A673 (cell line): ENCODE measurements around the gene IGF1R. TPM values are rescaled to one million over a fixed set of nuclear protein-coding genes. Genes with fewer than 3 reads are reported as not detected.

Experiments
- BruUV-seq: library from RNA; stranded (reverse); fragments of 400-500 nt; replicated peaks from 2 replicates; lab custom pipeline; 2021; lab: Mats Ljungman, UMichigan
- CTCF ChIA-PET: fragments of 300-600 bp; sonication (Branson Sonifier 250); formaldehyde crosslinking; loops from one replicate; lab custom pipeline; 2022; ENCODE audit warnings: antibody characterized with exemption; lab: Charles Lee
- POLR2A ChIA-PET: fragments of 300-600 bp; sonication (Branson Sonifier 250); formaldehyde crosslinking; loops from one replicate; lab custom pipeline; 2022; ENCODE audit warnings: antibody characterized with exemption; ENCODE audit not compliant: low non-redundant PET; lab: Charles Lee
- DNase-seq: peaks from one replicate; pipeline ENCODE4 v3.0.0-alpha.2; 2015; ENCODE audit warnings: low spot score
- H3K27ac ChIP-seq: fragments of 200-600 bp; sonication (generic); 2 replicates; pipeline ENCODE4 v1.5.1; 2016; ENCODE audit warnings: mixed run types, low read depth, mild to moderate bottlenecking, mixed read lengths, antibody characterized with exemption, low read length; ENCODE audit not compliant: poor library complexity, severe bottlenecking
- H3K27me3 ChIP-seq: fragments of 200-600 bp; sonication (generic); replicated peaks from 2 replicates; pipeline ENCODE4 v1.6.1; 2017; ENCODE audit warnings: mixed run types, low read depth, mild to moderate bottlenecking, mixed read lengths, antibody characterized with exemption, low read length; ENCODE audit not compliant: insufficient read depth, poor library complexity
- H3K36me3 ChIP-seq: fragments of 200-600 bp; sonication (generic); 2 replicates; pipeline ENCODE4 v1.6.1; 2016; ENCODE audit warnings: mixed run types, mild to moderate bottlenecking, mixed read lengths, antibody characterized with exemption, low read length; ENCODE audit not compliant: insufficient read depth, poor library complexity, severe bottlenecking
- H3K4me1 ChIP-seq: fragments of 200-600 bp; sonication (generic); 2 replicates; pipeline ENCODE4 v1.6.1; 2017; ENCODE audit warnings: mixed run types, mild to moderate bottlenecking, mixed read lengths, antibody characterized with exemption, low read length; ENCODE audit not compliant: insufficient read depth, poor library complexity, severe bottlenecking
- H3K4me3 ChIP-seq: fragments of 200-600 bp; sonication (generic); 2 replicates; pipeline ENCODE4 v1.5.1; 2016; ENCODE audit warnings: low read depth, mixed run types, mild to moderate bottlenecking, mixed read lengths, low read length; ENCODE audit not compliant: poor library complexity, severe bottlenecking
- H3K9me3 ChIP-seq: fragments of 200-600 bp; sonication (generic); 2 replicates; pipeline ENCODE4 v1.6.1; 2016; ENCODE audit warnings: mixed run types, low read depth, mild to moderate bottlenecking, mixed read lengths, antibody characterized with exemption, low read length; ENCODE audit not compliant: poor library complexity, severe bottlenecking
- CTCF ChIP-seq: fragments of 300-800, 200-600 bp; sonication (generic); conservative IDR thresholded peaks from 2 replicates; pipeline ENCODE4 v1.5.1; 2017; ENCODE audit warnings: low read depth, mild to moderate bottlenecking, antibody characterized with exemption, low read length, moderate library complexity, mixed read lengths
- EZH2 ChIP-seq: fragments of 200-600 bp; sonication (generic); IDR thresholded peaks from 2 replicates; pipeline ENCODE4 v1.6.1; 2017; ENCODE audit warnings: borderline replicate concordance, low read depth, mild to moderate bottlenecking, mixed read lengths, antibody characterized with exemption, low read length; ENCODE audit not compliant: poor library complexity, severe bottlenecking
- intact Hi-C: fragments of 100-400 bp; cut with micrococcal nuclease; formaldehyde crosslinking; loops from one replicate; pipeline ENCODE4 v1.10.0; 2022; ENCODE audit not compliant: unreplicated experiment
- total RNA-seq: library from RNA; stranded (reverse); gene quantifications from 2 replicates; pipeline ENCODE4 v1.2.3, GENCODE V29; 2021

Gene IGF1R
- total RNA-seq, 1 experiment from 2014 or later: 34.9 TPM

- Histone ChIP-seq H3K4me1 (peaks cover 2% of the 10 kb centered on the region), H3K9me3 (no peaks in the 10 kb centered on the region), H3K4me3 (no peak overlapping the region), H3K36me3 (no peaks in the 10 kb centered on the region), H3K27ac (no peak overlapping the region), H3K27me3 (no peaks in the 10 kb centered on the region)
- no TSS peak for BruUV-seq
- ChIA-PET CTCF (no interaction called here), POLR2A (no interaction called here)
- no peak for DNase-seq
- intact Hi-C loops: no loop called here
- no peak for TF ChIP-seq EZH2
- no peak for TF ChIP-seq CTCF
Observed at GRCh38 chr15:98676586-98677270, 28.4 kb downstream of the IGF1R start.

GRCh38 chr15:98677345-98678059 lies 29.2 kb downstream of the IGF1R start:
- Histone ChIP-seq H3K27ac (no peak overlapping the region), H3K36me3 (no peaks in the 10 kb centered on the region), H3K4me1 (no peaks in the 10 kb centered on the region), H3K4me3 (no peak overlapping the region), H3K9me3 (no peaks in the 10 kb centered on the region), H3K27me3 (no peaks in the 10 kb centered on the region)
- no TSS peak for BruUV-seq
- ChIA-PET POLR2A (no interaction called here), CTCF (no interaction called here)
- TF ChIP-seq EZH2 (no peak), CTCF (no peak)
- intact Hi-C loops: no loop called here
- DNase-seq: no peak

- no peak for DNase-seq
- Histone ChIP-seq H3K27ac (no peak overlapping the region), H3K36me3 (no peaks in the 10 kb centered on the region), H3K9me3 (no peaks in the 10 kb centered on the region), H3K4me1 (peaks cover 5% of the 10 kb centered on the region), H3K27me3 (no peaks in the 10 kb centered on the region), H3K4me3 (no peak overlapping the region)
- BruUV-seq: no TSS peak
- POLR2A ChIA-PET: no interaction called here
- CTCF ChIA-PET: no interaction called here
- intact Hi-C loops: no loop called here
- TF ChIP-seq EZH2: no peak
- TF ChIP-seq CTCF: no peak
Observed at GRCh38 chr15:98678484-98678883, 30.1 kb downstream of the IGF1R start.
